Peyer's patch (tissue), 4 donors: ENCODE data around the gene ANKS3.

Source experiments
- CTCF ChIP-seq, 6 experiments: fragments of 450-650 bp in 4 of 6; fragments of 200-600 bp in 2 of 6; sonication (generic) in 1 of 6; IDR thresholded peaks; one replicate each; pipeline ENCODE4 v1.5.1; 2017 to 2019; ENCODE audit warnings: antibody characterized with exemption in 6 of 6, mild to moderate bottlenecking in 3 of 6, moderate library complexity in 1 of 6
- POLR2A ChIP-seq, 2 donors: fragments of 450-650 bp; IDR thresholded peaks; one replicate each; pipeline ENCODE4 v1.5.1; 2017; ENCODE audit warnings: antibody characterized with exemption in 2 of 2, mild to moderate bottlenecking in 2 of 2, moderate library complexity in 2 of 2

- TF ChIP-seq CTCF (IDR thresholded peaks at IDR 0.05) (no peak), POLR2A (IDR thresholded peaks at IDR 0.05) (no peak)
These were observed 26.3 kb upstream of the ANKS3 start for GRCh38 chr16:4760221-4760910.
